ENCODE results near the gene C4B.

The C4B gene

DNA sequence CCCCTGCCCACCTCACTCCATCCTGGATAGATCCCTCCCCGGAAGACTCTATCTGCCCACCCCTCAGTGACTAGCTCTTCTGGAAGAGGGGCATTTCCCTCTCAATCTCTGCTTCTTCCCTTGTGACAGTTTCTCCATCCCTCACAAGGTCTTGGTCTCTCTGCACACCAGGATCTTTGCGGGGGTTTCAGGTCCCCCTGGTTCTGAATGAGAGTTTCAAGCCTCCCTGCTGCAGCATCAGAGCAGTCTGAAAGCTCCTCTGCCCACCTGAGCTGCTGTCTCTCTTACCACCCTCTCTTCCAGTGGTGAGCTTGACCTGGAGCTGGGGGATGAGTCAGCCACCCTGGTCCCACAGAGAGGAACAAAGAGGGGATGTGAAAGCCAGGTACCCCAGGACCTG lies 70.2 kb downstream of the C4B start:
- no peak for DNase-seq
